Measurements from ENCODE around the gene FST.

DNA sequence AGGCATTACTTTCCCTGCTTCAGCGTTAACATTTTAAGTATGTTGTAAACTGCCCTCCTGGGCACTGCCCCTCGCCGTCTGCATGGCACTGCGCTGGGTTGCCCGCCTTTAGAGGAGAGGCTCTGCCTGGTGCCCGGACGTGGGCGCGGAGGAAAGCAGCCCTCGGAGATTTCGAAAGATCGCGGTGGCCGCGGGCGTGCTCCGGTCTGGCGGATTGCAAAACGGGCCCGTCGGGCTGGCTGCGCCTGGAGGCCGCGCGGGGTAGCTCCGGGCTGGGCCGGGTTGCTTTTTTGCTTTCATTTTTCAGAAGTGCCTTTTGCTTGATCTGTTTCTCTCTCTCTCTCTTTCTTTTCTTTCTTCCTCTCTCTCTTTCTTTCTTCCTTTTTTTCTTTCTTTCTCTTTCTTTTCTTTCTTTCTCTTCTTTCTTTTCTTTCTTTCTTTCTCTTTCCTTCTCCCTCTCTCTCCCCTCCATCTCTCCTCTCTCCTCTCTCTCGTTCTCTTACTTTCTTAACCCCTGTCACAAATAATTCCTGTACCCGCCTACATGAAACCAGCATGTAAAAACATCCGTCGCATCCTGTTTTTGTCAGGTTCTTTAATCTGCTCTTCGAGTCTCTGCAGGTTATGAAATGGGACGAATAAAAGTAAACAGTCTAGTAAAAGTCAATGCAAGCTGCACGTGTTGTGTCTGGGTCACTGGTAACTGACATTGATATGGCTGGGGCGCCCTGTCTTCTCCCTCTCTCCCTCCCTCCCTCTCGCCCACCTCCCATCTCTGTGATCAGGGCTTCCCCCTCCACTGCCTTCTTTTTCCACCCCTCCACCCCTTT lies 1.7 kb downstream of the FST start:
- no peak for TF ChIP-seq ZNF274 (IDR thresholded peaks at IDR 0.05; ENCODE audit: low read depth, low read length)
- TF ChIP-seq YY1 (IDR thresholded peaks at IDR 0.05; ENCODE audit: insufficient read depth, insufficient read length) = no peak
- no peak for TF ChIP-seq SUZ12 (IDR thresholded peaks at IDR 0.05; ENCODE audit: extremely low read depth, insufficient read depth, insufficient read length)
